ENCODE data around the gene AFDN. TPM values are rescaled to one million over a fixed set of nuclear protein-coding genes. Genes with fewer than 3 reads are reported as not detected.
A peak's percentile ranks its signal among the peaks of the same experiment; 100 is the strongest.

Gene AFDN, protein sequence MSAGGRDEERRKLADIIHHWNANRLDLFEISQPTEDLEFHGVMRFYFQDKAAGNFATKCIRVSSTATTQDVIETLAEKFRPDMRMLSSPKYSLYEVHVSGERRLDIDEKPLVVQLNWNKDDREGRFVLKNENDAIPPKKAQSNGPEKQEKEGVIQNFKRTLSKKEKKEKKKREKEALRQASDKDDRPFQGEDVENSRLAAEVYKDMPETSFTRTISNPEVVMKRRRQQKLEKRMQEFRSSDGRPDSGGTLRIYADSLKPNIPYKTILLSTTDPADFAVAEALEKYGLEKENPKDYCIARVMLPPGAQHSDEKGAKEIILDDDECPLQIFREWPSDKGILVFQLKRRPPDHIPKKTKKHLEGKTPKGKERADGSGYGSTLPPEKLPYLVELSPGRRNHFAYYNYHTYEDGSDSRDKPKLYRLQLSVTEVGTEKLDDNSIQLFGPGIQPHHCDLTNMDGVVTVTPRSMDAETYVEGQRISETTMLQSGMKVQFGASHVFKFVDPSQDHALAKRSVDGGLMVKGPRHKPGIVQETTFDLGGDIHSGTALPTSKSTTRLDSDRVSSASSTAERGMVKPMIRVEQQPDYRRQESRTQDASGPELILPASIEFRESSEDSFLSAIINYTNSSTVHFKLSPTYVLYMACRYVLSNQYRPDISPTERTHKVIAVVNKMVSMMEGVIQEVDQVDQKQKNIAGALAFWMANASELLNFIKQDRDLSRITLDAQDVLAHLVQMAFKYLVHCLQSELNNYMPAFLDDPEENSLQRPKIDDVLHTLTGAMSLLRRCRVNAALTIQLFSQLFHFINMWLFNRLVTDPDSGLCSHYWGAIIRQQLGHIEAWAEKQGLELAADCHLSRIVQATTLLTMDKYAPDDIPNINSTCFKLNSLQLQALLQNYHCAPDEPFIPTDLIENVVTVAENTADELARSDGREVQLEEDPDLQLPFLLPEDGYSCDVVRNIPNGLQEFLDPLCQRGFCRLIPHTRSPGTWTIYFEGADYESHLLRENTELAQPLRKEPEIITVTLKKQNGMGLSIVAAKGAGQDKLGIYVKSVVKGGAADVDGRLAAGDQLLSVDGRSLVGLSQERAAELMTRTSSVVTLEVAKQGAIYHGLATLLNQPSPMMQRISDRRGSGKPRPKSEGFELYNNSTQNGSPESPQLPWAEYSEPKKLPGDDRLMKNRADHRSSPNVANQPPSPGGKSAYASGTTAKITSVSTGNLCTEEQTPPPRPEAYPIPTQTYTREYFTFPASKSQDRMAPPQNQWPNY (N-terminal part only)
- 552 TPM for total RNA-seq (ENCODE audit: unreplicated experiment)
- long read RNA-seq, partial matches to known transcripts, result 9 of 19 reads
- long read RNA-seq, other reads (novel, unspliced or antisense), result 9 of 19 reads

GRCh38 chr6:167826896-167827582 lies at the start of gene AFDN:
AFDN (plus strand) TSS chr6:167826911; CDS start chr6:167827133, 222 bp downstream.
- peaks cover 25% of the 10 kb centered on the region for H3K27me3 Mint-ChIP-seq (ENCODE audit: unreplicated experiment)
- no peaks in the 10 kb centered on the region for H3K36me3 Mint-ChIP-seq (ENCODE audit: unreplicated experiment)
- peak; percentile 59 for DNase-seq
- H3K9me3 Mint-ChIP-seq (ENCODE audit: unreplicated experiment), result peaks cover 29% of the 10 kb centered on the region
- peak within 1 kb of the TSS; percentile 100 for H3K27ac Mint-ChIP-seq (ENCODE audit: unreplicated experiment)
- peaks cover 27% of the 10 kb centered on the region for H3K4me1 Mint-ChIP-seq (ENCODE audit: low read depth, unreplicated experiment)
- H3K4me3 Mint-ChIP-seq (ENCODE audit: unreplicated experiment), result peak within 1 kb of the TSS; percentile 99
- TF ChIP-seq, protein P1, sequence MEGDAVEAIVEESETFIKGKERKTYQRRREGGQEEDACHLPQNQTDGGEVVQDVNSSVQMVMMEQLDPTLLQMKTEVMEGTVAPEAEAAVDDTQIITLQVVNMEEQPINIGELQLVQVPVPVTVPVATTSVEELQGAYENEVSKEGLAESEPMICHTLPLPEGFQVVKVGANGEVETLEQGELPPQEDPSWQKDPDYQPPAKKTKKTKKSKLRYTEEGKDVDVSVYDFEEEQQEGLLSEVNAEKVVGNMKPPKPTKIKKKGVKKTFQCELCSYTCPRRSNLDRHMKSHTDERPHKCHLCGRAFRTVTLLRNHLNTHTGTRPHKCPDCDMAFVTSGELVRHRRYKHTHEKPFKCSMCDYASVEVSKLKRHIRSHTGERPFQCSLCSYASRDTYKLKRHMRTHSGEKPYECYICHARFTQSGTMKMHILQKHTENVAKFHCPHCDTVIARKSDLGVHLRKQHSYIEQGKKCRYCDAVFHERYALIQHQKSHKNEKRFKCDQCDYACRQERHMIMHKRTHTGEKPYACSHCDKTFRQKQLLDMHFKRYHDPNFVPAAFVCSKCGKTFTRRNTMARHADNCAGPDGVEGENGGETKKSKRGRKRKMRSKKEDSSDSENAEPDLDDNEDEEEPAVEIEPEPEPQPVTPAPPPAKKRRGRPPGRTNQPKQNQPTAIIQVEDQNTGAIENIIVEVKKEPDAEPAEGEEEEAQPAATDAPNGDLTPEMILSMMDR (IDR thresholded peaks at IDR 0.05; ENCODE audit: partially characterized antibody, unreplicated experiment), result no peak

GRCh38 chr6:167778497-167779128 lies 48.1 kb upstream of the AFDN start:
- DNase-seq, result no peak
- Mint-ChIP-seq H3K4me3 (ENCODE audit: unreplicated experiment) (no peak overlapping the region), H3K27ac (ENCODE audit: unreplicated experiment) (no peak overlapping the region), H3K36me3 (ENCODE audit: unreplicated experiment) (no peaks in the 10 kb centered on the region), H3K9me3 (ENCODE audit: unreplicated experiment) (peaks cover 2% of the 10 kb centered on the region), H3K27me3 (ENCODE audit: unreplicated experiment) (peaks cover 3% of the 10 kb centered on the region), H3K4me1 (ENCODE audit: low read depth, unreplicated experiment) (peaks cover 3% of the 10 kb centered on the region)
- TF ChIP-seq, protein P1 (IDR thresholded peaks at IDR 0.05; ENCODE audit: partially characterized antibody, unreplicated experiment), result no peak

GRCh38 chr6:167779129-167779992 lies 47.4 kb upstream of the AFDN start:
- no peaks in the 10 kb centered on the region for H3K36me3 Mint-ChIP-seq (ENCODE audit: unreplicated experiment)
- TF ChIP-seq, protein P1 (IDR thresholded peaks at IDR 0.05; ENCODE audit: partially characterized antibody, unreplicated experiment), result no peak

More at GRCh38 chr6:167779129-167779992, 47.4 kb upstream of the AFDN start:
- Mint-ChIP-seq H3K4me3 (ENCODE audit: unreplicated experiment) (no peak overlapping the region), H3K4me1 (ENCODE audit: low read depth, unreplicated experiment) (peaks cover 3% of the 10 kb centered on the region), H3K9me3 (ENCODE audit: unreplicated experiment) (peaks cover 2% of the 10 kb centered on the region), H3K27ac (ENCODE audit: unreplicated experiment) (no peak overlapping the region), H3K27me3 (ENCODE audit: unreplicated experiment) (peaks cover 3% of the 10 kb centered on the region)
- DNase-seq, result no peak
